ENCODE measurements around the gene SPRED2.

DNA sequence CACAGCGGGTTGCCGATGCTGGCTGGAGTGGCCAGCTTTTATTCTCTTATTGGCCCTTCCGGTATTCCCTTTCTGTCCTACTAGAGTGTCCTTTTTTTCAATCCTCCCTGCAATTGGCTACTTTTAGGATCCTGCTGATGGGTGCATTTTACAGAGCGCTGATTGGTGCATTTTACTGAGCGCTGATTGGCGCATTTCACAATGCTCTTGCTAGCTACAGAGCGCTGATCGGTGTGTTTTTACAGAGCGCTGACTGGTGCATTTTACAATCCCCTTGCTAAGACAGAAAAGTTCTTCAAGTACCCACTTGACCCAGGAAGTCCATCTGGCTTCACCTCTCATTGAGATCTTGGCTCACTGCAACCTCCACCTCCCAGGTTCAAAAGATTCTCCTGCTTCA, 44.4 kb upstream of the SPRED2 start:
- no peak for TF ChIP-seq ZNF274 (IDR thresholded peaks at IDR 0.05; ENCODE audit: low read depth, low read length)
- TF ChIP-seq SUZ12 (IDR thresholded peaks at IDR 0.05; ENCODE audit: extremely low read depth, insufficient read depth, insufficient read length) = no peak
